ENCODE measurements around the gene CLSTN3. TPM values are rescaled to one million over a fixed set of nuclear protein-coding genes. Genes with fewer than 3 reads are reported as not detected.

The CLSTN3 gene
- total RNA-seq, 1 donor from 2014 or later, result 132 TPM

DNA sequence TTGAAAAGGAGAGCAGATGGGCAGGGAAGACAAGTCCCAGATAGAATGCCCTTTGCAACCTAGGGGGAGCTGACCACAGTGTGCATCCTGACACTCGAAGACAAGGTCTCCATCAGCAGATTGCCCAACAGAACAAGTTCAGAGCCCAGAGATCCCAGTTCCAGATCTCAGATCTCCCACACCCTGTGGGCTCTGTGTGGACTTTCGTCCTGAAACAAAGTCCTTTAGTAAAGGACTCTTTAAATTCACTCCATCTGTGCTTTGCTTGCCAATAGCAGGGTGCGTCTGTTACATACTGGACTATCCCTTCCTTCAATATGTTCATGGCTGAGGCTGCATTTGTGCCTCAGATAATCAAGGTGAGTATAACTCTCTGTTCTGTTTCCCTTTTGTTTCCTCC is 12.5 kb upstream of the CLSTN3 start:
- H3K4me3 ChIP-seq, result no peak overlapping the region
- H3K4me1 ChIP-seq, result no peaks in the 10 kb centered on the region
- no peak overlapping the region for H3K27ac ChIP-seq
- H3K27me3 ChIP-seq, result no peaks in the 10 kb centered on the region
- intact Hi-C loops (cut with DNase I), result no loop called here
- TF ChIP-seq, protein P1, sequence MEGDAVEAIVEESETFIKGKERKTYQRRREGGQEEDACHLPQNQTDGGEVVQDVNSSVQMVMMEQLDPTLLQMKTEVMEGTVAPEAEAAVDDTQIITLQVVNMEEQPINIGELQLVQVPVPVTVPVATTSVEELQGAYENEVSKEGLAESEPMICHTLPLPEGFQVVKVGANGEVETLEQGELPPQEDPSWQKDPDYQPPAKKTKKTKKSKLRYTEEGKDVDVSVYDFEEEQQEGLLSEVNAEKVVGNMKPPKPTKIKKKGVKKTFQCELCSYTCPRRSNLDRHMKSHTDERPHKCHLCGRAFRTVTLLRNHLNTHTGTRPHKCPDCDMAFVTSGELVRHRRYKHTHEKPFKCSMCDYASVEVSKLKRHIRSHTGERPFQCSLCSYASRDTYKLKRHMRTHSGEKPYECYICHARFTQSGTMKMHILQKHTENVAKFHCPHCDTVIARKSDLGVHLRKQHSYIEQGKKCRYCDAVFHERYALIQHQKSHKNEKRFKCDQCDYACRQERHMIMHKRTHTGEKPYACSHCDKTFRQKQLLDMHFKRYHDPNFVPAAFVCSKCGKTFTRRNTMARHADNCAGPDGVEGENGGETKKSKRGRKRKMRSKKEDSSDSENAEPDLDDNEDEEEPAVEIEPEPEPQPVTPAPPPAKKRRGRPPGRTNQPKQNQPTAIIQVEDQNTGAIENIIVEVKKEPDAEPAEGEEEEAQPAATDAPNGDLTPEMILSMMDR (IDR thresholded peaks at IDR 0.05), result no peak
- H3K9me3 ChIP-seq, result no peaks in the 10 kb centered on the region
- DNase-seq (ENCODE audit: low spot score in 2 of 2), result peak in 1 of 2 donors; percentile 38
- peaks cover 0 to 14% of the 10 kb centered on the region in 2 donors for H3K36me3 ChIP-seq

- H3K27me3 ChIP-seq, result no peaks in the 10 kb centered on the region
- H3K4me3 ChIP-seq, result no peak overlapping the region
- no peaks in the 10 kb centered on the region for H3K4me1 ChIP-seq
- H3K9me3 ChIP-seq, result no peaks in the 10 kb centered on the region
- TF ChIP-seq, protein P1 (IDR thresholded peaks at IDR 0.05), result no peak
- DNase-seq (ENCODE audit: low spot score in 2 of 2), result peak in 1 of 2 donors; percentile 50
- no peak overlapping the region for H3K27ac ChIP-seq
- intact Hi-C loops (cut with DNase I), result no loop called here
- H3K36me3 ChIP-seq, result peaks cover 0 to 14% of the 10 kb centered on the region in 2 donors
These were observed 11.3 kb upstream of the CLSTN3 start for GRCh38 chr12:7118881-7119280.

GRCh38 chr12:7120166-7120565 is 10.0 kb upstream of the CLSTN3 start:
- intact Hi-C loops (cut with DNase I), result no loop called here
- no peaks in the 10 kb centered on the region for H3K27me3 ChIP-seq
- H3K27ac ChIP-seq, result no peak overlapping the region
- H3K4me1 ChIP-seq, result no peaks in the 10 kb centered on the region
- TF ChIP-seq, protein P1 (IDR thresholded peaks at IDR 0.05), result no peak
- H3K4me3 ChIP-seq, result no peak overlapping the region
- H3K9me3 ChIP-seq, result no peaks in the 10 kb centered on the region
- no peak for DNase-seq (ENCODE audit: low spot score in 2 of 2)
- H3K36me3 ChIP-seq, result peaks cover 0 to 11% of the 10 kb centered on the region in 2 donors

GRCh38 chr12:7121324-7121723 is 8.8 kb upstream of the CLSTN3 start:
- TF ChIP-seq, protein P1 (IDR thresholded peaks at IDR 0.05), result no peak
- H3K9me3 ChIP-seq, result no peaks in the 10 kb centered on the region
- DNase-seq (ENCODE audit: low spot score in 2 of 2), result no peak
- peaks cover 0 to under 1% of the 10 kb centered on the region in 2 donors for H3K36me3 ChIP-seq
- H3K27ac ChIP-seq, result no peak overlapping the region
- no peak overlapping the region for H3K4me3 ChIP-seq
- no peaks in the 10 kb centered on the region for H3K27me3 ChIP-seq
- H3K4me1 ChIP-seq, result no peaks in the 10 kb centered on the region
- intact Hi-C loops (cut with DNase I), result no loop called here

DNA sequence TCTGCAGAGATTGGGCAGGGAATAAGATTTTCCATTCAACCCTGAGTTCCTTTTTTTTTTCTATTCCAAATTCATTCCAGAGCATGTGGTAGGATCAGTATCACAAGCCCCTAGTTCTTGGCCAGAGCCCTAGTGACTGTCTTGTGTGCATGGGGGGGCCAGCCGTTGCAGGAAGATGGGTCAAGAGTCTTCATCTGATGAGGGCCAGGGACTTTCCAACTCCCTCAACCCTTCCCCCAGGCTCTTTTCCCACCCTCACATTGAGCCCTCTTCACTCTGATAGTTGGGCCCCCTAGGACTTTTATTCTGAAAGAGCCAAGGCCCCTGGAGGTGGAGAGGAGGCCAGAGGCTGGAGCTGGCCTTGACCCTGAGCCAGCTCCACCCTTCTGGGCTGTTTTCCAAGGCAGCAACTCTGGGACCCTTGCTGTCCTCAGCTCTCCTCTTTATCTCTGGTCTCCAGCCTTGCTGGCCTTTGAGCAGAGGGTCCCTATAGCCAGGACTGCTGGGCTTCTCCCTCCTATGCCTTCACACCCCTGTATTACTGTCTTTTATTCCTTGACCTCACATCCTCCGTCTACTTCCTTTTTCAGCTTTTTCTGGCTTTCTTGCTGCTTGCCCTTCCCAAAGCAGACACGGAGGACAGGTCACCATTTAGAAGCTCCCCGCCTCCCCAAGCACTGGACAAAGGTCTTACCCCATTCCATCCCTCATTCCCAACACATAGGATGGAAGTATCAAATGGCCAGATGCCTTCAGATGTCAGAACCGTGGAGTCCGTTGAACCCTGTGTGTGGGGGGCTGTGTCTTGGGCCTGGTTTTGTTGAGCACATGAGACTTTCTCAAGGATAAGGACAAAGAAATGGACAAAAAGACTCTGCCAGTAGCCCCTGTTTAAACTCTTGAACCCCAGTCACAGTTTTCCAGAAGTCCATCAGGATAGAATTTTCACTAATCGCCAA is 7.1 kb upstream of the CLSTN3 start:
- Histone ChIP-seq H3K9me3 (no peaks in the 10 kb centered on the region), H3K27ac (no peak overlapping the region), H3K4me3 (no peak overlapping the region), H3K36me3 (no peaks in the 10 kb centered on the region), H3K4me1 (no peaks in the 10 kb centered on the region), H3K27me3 (no peaks in the 10 kb centered on the region)
- DNase-seq (ENCODE audit: low spot score in 2 of 2), result no peak
- TF ChIP-seq, protein P1 (IDR thresholded peaks at IDR 0.05), result no peak
- intact Hi-C loops (cut with DNase I), result no loop called here

All from ascending aorta (tissue), 2 donors.